OCI-LY3 (cell line): Measurements from ENCODE around the gene PPP2R2C.

ENCODE experiments used
- H2AFZ ChIP-seq: fragments of 200-600, 300-600 bp; shearing (Covaris generic); 2 replicates; pipeline ENCODE4 v1.6.0; 2014; ENCODE audit warnings: antibody characterized with exemption, low read depth, low read length
- H3K27ac ChIP-seq: fragments of 200-600, 300-600 bp; sonication (generic); 2 replicates; pipeline ENCODE4 v1.5.1; 2014; ENCODE audit warnings: mild to moderate bottlenecking, low read length, moderate library complexity, mixed read lengths
- H3K27me3 ChIP-seq: fragments of 200-600, 300-600 bp; sonication (generic); 2 replicates; pipeline ENCODE4 v1.6.1; 2014; ENCODE audit warnings: low read depth, low read length, mixed read lengths
- H3K36me3 ChIP-seq: fragments of 200-600, 300-600 bp; sonication (generic); replicated peaks from 2 replicates; pipeline ENCODE3; 2014; ENCODE audit warnings: low read depth, low read length, mixed read lengths
- H3K4me1 ChIP-seq: fragments of 300-600, 200-600 bp; sonication (generic); 2 replicates; pipeline ENCODE4 v1.6.1; 2014; ENCODE audit warnings: low read length, mixed read lengths
- H3K4me2 ChIP-seq: fragments of 200-600, 300-600 bp; sonication (generic); 2 replicates; pipeline ENCODE4 v1.6.1; 2014; ENCODE audit warnings: low read length, mixed read lengths
- H3K4me3 ChIP-seq: fragments of 300-600, 200-600 bp; sonication (generic); 2 replicates; pipeline ENCODE4 v1.5.1; 2014; ENCODE audit warnings: antibody characterized with exemption, mild to moderate bottlenecking, low read length, moderate library complexity
- H3K79me2 ChIP-seq: fragments of 300-600, 200-600 bp; shearing (Covaris generic); 2 replicates; pipeline ENCODE4 v1.6.1; 2014; ENCODE audit warnings: mild to moderate bottlenecking, low read length, mixed read lengths
- H3K9ac ChIP-seq: fragments of 300-600, 200-600 bp; shearing (Covaris generic); 2 replicates; pipeline ENCODE4 v1.6.0; 2014; ENCODE audit warnings: mild to moderate bottlenecking, low read length, moderate library complexity
- H3K9me3 ChIP-seq: fragments of 200-600, 300-600 bp; shearing (Covaris generic); 2 replicates; pipeline ENCODE4 v1.6.1; 2014; ENCODE audit warnings: low read length, mixed read lengths; ENCODE audit not compliant: insufficient read depth
- H4K20me1 ChIP-seq: fragments of 200-600, 300-600 bp; sonication (generic); 2 replicates; pipeline ENCODE4 v1.6.1; 2016; ENCODE audit warnings: low read length, mixed read lengths; ENCODE audit not compliant: insufficient read depth
- EZH2phosphoT487 ChIP-seq: fragments of 200-600 bp; shearing (Covaris generic); IDR thresholded peaks from 2 replicates; pipeline ENCODE4 v1.6.1; 2018; ENCODE audit warnings: antibody characterized with exemption, mixed run types, low read depth
- TF ChIP-seq, protein P1 (sequence below): fragments of 200-600, 300-600 bp; sonication (generic); IDR thresholded peaks from 2 replicates; pipeline ENCODE4 v1.5.1; 2014; ENCODE audit warnings: antibody characterized with exemption, low read length, low read depth

Gene PPP2R2C

GRCh38 chr4:6435010-6435409 lies 37.4 kb downstream of the PPP2R2C start:
- Histone ChIP-seq H2AFZ (no peak overlapping the region), H3K27ac (no peak overlapping the region), H3K36me3 (no peaks in the 10 kb centered on the region), H3K4me2 (no peak overlapping the region), H3K9ac (no peak overlapping the region), H3K27me3 (peaks cover 16% of the 10 kb centered on the region), H4K20me1 (no peaks in the 10 kb centered on the region), H3K79me2 (no peaks in the 10 kb centered on the region), H3K4me3 (no peak overlapping the region), H3K4me1 (no peaks in the 10 kb centered on the region), H3K9me3 (peaks cover 7% of the 10 kb centered on the region; the same call in 1 of the 2 replicates)
- TF ChIP-seq EZH2phosphoT487 = no peak

GRCh38 chr4:6430927-6431326 lies 41.5 kb downstream of the PPP2R2C start:
- Histone ChIP-seq H3K36me3 (no peaks in the 10 kb centered on the region), H2AFZ (no peak overlapping the region), H3K79me2 (no peaks in the 10 kb centered on the region), H3K4me1 (no peaks in the 10 kb centered on the region), H3K27me3 (peaks cover 3% of the 10 kb centered on the region; the same call in 1 of the 2 replicates), H3K27ac (no peak overlapping the region), H4K20me1 (no peaks in the 10 kb centered on the region), H3K4me3 (no peak overlapping the region), H3K9me3 (peaks cover 7% of the 10 kb centered on the region; the same call in 1 of the 2 replicates), H3K9ac (no peak overlapping the region), H3K4me2 (no peak overlapping the region)
- no peak for TF ChIP-seq EZH2phosphoT487
- TF ChIP-seq, protein P1, sequence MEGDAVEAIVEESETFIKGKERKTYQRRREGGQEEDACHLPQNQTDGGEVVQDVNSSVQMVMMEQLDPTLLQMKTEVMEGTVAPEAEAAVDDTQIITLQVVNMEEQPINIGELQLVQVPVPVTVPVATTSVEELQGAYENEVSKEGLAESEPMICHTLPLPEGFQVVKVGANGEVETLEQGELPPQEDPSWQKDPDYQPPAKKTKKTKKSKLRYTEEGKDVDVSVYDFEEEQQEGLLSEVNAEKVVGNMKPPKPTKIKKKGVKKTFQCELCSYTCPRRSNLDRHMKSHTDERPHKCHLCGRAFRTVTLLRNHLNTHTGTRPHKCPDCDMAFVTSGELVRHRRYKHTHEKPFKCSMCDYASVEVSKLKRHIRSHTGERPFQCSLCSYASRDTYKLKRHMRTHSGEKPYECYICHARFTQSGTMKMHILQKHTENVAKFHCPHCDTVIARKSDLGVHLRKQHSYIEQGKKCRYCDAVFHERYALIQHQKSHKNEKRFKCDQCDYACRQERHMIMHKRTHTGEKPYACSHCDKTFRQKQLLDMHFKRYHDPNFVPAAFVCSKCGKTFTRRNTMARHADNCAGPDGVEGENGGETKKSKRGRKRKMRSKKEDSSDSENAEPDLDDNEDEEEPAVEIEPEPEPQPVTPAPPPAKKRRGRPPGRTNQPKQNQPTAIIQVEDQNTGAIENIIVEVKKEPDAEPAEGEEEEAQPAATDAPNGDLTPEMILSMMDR = no peak

DNA sequence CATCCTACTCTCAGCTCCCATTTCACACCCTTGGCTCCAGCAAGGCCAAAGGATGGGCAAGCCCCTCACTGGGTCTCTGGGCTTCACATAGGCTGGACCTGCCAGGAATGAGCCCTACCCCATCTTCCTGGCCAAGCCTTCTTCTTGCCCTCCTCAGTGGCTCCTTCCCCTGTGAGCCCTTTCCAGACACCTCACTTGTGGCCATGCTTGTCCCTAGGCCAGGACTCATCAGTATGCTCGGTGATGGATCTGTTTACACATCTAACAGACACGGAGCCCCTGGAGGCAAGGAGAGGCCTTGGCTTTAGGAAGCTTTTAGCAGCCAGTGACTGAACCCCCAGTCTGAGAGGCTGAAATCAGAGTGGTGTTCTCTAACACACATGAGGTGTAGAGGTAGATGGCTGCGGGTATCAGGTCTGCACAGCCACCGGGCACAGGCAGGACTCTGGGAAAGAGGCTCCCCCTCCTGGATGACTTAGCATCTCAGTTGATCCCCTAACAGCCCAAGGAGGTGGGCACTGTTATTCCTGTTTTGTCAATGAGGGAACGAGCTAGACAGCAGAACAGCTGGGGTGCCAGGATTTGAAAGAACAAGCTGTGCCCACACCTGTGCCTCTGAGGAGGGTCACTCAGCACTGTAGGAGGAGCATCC lies 44.8 kb downstream of the PPP2R2C start:
- Histone ChIP-seq H3K79me2 (no peaks in the 10 kb centered on the region), H4K20me1 (0 out of 2 replicates have a peak, but pooled peaks cover 3% of the 10 kb centered on the region), H3K9me3 (no peaks in the 10 kb centered on the region), H3K27ac (no peak overlapping the region), H3K4me3 (no peak overlapping the region), H2AFZ (no peak overlapping the region), H3K4me1 (peaks cover 10% of the 10 kb centered on the region), H3K4me2 (no peak overlapping the region), H3K9ac (no peak overlapping the region), H3K36me3 (no peaks in the 10 kb centered on the region), H3K27me3 (no peaks in the 10 kb centered on the region)
- TF ChIP-seq, protein P1 = no peak
- no peak for TF ChIP-seq EZH2phosphoT487

GRCh38 chr4:6426571-6427438 lies 45.6 kb downstream of the PPP2R2C start:
- Histone ChIP-seq H3K4me3 (no peak overlapping the region), H4K20me1 (0 out of 2 replicates have a peak, but pooled peaks cover 3% of the 10 kb centered on the region), H3K79me2 (no peaks in the 10 kb centered on the region), H3K4me1 (peaks cover 10% of the 10 kb centered on the region), H3K27me3 (no peaks in the 10 kb centered on the region), H3K27ac (no peak overlapping the region), H3K9ac (no peak overlapping the region), H3K36me3 (no peaks in the 10 kb centered on the region), H3K9me3 (no peaks in the 10 kb centered on the region), H2AFZ (no peak overlapping the region), H3K4me2 (no peak overlapping the region)
- TF ChIP-seq, protein P1 = no peak
- no peak for TF ChIP-seq EZH2phosphoT487
